HK-2 (cell line): Measurements from ENCODE around the gene MRPS5.
A peak's percentile ranks its signal among the peaks of the same experiment; 100 is the strongest.
"Not testable (repeated sequence)": the region's sequence is repeated elsewhere in the genome, so short reads cannot be mapped to it uniquely, and the experiment has no call there.

Source experiments
- DNase-seq: peaks from one replicate; pipeline ENCODE4 v3.0.0-alpha.2; 2018; ENCODE audit not compliant: unreplicated experiment

Gene MRPS5

DNA sequence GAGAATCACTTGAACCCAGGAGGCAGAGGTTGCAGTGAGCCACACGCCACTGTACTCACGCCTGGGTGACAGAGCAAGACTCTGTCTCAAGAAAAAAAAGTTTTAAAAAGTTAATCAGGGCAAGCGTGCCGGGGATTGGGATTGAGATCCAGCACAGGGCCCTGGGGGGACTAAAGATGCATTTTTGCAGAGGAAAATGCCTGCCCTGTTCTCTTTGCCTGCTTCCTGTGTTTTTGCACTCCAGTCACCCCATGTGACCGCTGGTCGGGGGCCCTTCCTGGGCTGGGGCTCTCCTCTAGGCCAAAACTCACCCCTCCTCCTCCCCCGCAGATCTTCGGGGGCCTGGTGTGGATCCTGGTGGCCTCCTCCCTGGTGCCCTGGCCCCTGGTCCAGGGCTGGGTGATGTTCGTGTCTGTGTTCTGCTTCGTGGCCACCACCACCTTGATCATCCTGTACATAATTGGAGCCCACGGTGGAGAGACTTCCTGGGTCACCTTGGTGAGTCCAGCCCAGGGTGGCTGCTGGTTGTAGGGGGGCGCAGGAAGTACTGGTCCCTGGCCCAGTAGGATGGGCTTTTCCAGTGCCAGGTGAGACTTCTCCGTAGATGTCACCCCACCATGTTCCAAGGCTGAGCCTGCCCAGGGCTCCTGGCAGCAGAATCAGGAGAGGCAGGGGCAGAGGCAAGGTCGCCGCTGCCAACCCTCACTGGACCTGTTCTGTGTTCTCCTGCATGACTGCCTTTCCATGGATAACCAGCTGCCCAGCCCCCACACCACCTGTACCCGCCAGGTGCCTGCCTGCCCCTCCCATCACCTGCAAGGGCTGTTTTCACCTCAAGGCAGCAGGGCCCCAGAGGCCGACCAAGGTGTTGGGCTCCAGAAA is 73.7 kb downstream of the MRPS5 start:
- DNase-seq: no peak

DNA sequence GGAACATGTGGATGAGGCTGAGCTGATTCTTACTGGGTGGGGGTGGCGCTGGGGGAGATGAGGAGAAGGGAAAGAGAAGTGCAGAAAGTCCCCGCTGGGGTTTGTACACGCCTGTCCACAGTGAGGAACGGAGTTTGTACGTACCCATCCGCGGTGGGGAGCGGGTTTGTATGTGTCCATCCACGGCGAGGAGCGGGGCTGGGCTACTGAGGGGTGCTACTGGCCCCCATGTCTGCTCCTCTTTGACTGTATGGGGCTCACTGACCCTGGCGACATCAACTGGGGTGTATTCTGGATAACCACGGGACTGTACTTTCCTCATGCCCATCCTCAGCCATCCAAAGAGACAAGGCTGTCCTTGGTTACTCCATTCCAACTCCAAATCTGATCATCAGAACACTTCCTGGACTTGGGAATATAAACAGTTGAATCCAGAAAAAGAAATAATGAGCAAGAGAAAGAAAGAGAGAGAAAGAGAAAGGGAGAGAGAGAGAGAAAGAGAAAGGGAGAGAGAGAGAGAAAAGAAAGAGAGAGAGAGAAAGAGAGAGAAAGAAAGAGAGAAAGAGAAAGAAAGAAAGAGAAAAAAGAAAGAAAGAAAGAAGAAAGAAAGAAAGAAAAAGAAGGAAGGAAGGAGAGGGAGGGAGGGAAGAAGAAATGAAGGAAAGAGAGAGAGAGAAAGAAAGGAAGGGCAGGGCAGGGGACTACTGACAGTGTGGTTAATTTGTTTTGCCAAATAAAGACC is 75.1 kb downstream of the MRPS5 start:
- DNase-seq: no peak

DNA sequence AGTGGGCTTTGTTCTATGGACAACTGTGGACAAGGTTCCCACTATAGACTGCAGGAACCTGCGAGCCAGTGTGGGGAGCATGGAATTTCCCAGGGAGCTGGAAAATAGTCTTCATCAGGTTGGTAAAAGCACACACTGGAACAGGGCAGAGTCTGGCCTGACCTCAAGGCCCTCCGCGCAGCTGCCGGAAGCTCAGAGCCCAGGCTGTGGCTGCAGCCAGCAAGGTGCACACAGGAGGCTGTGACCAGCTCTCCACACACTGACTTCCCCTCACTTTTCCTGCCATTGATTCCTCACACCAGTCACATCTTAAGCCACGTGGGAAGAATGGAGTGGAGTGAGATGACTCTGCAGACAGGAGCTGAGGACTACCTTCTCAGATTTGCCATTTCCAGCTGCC is 77.0 kb downstream of the MRPS5 start:
- DNase-seq: no peak

DNA sequence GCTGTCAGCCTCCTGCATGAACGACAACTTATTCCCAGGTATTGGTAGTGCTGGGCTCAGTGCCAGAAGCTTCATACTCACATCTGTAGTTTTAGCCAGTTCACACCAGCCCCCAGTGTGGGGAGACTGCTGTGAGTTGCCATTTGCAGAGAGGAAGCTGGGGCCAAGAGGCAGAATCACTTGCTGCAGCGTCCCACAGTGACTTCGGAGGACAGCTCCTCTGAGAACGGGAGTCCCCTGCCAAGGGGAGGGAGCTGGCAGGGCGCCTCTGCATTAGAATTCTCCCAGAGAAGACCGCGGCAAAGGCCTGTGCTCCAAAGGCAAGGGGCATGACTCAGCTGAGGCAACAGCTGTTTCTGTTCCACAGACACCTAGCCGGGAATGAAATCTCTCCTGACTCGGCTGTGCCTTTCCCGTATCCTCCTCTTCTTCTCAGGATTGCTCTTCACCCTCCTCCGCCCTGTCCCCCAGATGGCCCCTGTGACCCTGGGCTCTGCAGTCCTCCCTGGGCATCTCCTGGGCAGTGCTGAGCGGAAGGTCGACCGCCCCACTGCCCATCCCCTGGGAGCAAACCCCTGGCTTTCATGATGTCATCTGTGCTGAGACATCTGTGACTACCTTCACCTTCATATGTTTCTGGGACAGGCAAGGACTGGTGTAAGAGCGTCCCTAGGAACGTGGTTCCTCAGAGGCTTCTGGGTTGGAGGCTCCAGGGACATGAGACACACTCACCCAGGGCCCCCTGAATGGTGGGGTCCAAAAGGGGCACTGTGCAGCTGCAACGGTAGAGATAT is 78.1 kb downstream of the MRPS5 start:
- peak; percentile 55 for DNase-seq

DNA sequence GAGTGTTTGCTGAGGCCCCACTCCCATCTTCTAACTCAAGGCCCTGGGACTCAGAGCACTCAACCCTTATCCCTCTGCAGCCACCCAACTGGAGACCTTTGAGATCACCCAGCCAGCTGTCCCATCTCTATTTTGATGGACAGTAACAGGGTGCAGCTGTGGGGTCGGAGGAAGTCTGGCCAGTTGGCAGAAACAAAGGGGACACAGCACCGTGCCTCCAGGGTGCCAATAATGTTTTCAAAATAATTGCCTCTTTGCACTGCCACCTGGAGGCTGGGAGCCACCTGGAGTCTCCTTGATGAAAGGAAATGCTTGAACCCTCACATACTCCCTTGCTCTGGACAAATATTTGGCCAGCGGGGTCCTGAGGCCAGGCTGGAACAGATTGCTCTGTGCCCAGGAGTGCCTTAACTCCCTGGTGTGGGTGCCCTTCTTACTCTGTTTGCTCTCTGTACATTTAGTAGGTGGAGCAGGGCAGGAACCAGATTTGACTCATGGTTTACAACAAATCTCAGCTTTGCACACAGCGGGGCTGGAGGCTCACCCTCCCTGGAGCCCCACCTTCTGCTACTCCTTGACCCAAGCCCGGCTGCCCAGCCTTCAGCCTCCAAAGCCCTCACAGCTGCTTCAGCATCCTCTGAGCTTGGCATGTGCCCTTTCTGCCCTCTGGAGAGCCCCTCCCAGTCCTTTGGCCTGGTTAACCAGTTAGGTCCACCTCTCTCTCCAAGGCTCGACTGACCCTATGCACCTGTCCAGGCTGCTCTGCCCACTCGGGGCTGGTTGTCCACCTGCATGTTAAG is 78.9 kb downstream of the MRPS5 start:
- DNase-seq: no peak

DNA sequence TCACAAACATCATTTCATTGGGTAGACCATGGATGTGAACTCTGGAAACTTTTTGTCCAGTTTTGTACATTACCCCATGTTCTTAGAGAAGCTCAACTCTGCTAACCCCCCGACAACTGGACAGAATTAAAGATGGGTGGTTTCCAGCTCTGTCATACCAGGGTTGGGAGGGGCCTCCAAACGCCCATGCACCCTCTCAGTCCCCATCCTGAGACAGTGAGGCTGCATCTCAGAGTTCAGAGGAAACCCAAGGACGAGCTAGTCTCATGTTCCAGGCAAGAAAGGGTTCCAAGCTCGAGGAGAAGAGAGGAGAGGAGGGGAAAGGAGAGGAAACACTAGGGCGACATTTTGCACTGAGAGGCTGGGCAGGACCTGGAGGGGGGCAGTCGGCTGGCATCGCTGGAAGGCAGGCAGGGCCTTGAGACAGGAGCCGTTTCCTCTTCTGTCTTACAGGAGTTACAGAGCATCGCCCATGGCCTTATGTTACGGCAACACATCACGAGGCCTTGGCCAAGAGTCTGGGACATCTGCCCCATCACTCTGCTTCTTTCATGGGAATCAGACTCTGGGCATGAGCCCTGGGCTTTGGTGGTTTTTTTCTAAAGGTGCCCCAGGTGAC is 79.7 kb downstream of the MRPS5 start:
- DNase-seq: no peak

DNA sequence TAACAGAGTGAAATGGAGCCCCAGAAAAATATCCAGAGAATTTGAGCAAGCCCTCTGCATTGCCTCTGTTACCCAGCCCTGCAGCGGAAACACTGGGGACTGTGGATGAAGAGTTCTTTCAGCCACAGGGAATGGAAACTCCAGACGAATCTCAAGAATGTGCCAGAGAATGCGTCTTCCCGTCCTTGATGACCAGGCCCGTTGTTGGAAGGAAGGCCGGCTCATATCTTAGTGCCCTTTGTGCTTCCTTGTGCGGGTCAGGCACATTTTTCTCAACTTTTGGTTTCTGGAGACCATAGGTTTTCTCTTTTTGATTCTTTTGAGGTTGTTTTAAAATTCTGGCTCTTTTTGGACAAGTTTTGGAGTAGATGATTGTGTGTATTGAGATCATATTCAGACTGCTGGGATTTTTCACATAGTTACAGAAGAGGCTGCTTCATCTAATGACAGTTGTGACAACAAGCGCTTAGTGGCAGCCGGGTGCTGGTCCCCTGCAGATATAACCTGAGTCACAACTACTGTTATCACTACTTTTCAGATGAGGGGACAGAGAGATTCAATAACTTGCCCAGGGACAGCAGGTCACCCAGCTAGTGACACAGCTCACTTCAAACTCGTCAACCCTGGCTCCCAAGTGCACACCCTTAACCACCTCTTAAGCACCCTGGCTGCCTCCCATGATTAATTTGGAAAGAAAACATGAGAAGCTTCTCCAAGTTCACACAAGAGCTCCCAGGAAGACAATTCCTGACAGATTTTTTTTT is 80.4 kb downstream of the MRPS5 start:
- DNase-seq: no peak

DNA sequence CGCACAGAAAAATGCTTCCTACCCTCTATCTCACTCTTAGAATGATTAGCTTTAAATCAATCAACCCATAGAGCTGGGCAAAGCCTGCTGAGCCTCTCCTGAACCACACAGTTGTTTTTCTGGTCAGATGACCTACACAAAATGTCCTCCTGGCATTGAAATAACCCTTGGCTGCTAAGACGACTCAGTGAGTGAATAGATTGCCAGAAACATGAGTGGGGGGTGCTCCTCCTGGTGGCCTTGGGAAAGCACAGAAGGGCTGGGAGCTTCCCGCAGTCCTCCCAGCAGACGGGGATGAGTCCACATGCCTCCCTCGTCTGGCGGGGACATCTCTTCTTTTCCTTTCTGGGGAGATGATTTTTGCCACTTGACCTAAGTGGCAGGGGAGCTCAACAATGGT is 81.2 kb downstream of the MRPS5 start:
- no peak for DNase-seq

DNA sequence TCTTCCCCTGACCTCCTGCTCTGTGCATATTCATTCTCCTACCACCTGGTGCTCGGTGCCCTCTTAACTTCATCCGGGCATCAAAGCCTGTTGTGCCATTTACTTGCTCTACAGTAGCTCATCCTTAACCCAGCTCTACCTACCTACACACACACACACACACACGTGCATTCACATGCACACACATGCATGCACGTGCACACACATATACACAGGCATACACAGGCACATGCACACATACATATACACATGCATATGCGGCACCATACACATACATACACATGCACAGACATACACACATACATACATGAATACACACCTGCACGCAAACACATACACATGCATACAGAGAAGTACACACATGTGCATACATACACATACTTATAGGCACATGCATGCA is 81.6 kb downstream of the MRPS5 start:
- no peak for DNase-seq

DNA sequence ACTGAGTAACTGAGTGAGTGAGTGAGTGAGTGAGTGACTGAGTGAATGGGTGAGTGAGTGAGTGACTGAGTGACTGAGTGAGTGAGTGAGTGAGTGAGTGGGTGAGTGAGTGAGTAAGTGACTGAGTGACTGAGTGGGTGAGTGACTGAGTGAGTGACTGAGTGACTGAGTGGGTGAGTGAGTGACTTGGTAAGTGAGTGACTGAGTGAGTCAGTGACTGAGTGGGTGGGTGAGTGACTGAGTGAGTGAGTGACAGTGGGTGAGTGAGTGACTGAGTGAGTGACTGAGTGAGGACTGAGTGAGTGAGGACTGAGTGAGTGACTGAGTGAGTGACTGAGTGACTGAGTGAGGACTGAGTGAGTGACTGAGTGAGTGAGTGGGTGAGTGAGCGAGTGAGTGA is 82.2 kb downstream of the MRPS5 start:
- DNase-seq: no peak

DNA sequence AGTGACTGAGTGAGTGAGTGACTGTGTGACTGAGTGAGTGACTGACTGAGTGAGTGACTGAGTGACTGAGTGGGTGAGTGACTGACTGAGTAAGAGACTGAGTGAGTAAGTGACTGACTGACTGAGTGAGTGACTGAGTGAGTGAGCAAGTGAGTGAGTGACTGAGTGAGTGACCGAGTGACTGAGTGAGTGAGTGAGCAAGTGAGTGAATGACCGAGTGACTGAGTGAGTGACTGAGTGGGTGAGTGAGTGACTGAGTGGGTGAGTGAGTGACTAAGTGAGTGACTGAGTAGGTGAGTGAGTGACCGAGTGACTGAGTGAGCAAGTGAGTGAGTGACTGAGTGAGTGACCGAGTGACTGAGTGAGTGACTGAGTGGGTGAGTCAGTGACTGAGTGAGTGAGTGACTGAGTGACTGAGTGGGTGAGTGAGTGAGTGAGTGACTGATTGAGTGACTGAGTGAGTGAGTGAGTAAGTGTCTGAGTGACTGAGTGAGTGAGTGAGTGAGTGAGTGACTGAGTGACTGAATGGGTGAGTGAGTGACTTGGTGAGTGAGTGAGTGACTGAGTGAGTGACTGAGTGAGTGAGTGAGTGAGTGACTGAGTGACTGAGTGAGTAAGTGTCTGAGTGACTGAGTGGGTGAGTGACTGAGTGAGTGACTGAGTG is 82.8 kb downstream of the MRPS5 start:
- no peak for DNase-seq

DNA sequence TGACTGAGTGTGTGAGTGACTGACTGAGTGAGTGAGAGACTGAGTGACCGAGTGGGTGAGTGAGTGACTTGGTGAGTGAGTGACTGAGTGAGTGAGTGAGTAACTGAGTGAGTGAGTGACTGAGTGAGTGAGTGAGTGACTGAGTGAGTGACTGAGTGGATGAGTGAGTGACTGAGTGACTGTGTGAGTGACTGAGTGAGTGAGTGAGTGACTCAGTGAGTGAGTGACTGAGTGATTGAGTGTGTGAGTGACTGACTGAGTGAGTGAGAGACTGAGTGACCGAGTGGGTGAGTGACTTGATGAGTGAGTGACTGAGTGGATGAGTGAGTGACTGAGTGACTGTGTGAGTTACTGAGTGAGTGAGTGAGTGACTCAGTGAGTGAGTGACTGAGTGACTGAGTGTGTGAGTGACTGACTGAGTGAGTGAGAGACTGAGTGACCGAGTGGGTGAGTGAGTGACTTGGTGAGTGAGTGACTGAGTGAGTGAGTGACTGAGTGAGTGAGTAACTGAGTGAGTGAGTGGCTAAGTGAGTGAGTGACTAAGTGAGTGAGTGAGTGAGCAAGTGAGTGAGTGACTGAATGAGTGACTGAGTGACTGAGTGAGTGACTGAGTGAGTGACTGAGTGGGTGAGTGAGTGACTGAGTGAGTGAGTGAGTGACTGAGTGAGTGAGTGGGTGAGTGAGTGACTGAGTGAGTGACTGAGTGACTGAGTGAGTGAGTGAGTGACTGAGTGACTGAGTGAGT is 83.6 kb downstream of the MRPS5 start:
- DNase-seq: not testable (repeated sequence)

DNA sequence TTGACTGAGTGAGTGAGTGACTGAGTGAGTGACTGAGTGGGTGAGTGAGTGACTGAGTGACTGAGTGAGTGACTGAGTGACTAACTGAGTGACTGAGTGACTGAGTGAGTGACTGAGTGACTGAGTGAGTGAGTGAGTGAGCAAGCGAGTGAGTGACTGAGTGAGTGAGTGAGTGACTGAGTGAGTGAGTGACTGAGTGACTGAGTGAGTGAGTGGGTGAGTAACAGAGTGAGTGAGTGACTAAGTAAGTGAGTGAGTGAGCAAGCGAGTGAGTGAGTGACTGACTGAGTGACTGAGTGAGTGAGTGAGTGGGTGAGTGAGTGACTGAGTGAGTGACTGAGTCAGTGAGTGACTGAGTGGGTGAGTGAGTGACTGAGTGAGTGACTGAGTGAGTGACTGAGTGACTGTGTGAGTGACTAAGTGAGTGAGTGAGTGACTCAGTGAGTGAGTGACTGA is 84.2 kb downstream of the MRPS5 start:
- DNase-seq: no peak

DNA sequence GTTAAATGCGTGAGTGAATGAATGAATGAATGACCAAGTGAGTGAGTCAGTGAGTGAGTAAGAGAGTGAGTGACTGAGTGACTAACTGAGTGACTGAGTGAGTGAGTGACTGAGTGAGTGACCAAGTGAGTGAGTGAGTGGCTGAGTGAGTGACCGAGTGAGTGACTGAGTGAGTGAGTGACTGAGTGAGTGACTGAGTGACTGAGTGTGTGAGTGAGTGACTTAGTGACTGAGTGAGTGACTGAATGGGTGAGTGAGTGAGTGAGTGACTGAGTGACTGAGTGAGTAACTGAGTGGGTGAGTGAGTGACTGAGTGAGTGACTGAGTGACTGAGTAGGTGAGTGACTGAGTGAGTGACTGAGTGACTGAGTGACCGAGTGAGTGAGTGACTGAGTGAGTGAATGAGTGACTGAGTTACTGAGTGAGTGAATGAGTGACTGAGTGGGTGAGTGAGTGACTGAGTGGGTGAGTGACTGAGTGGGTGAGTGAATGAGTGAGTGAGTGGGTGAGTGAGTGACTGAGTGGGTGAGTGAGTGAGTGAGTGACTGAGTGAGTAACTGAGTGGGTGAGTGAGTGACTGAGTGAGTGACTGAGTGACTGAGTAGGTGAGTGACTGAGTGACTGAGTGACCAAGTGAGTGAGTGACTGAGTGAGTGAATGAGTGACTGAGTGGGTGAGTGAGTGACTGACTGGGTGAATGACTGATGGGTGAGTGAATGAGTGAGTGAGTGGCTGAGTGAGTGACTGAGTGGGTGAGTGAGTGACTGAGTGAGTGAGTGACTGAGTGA is 84.8 kb downstream of the MRPS5 start:
- DNase-seq: no peak
